Stimulated activated CD8-positive, alpha-beta memory T cell treated with anti-CD3 and anti-CD28 coated beads, Interleukin-7, amount 100 ng/mL, for 24 hours (primary cell): ENCODE data around the gene ZNF587B.
"Not testable (repeated sequence)": the region's sequence is repeated elsewhere in the genome, so short reads cannot be mapped to it uniquely, and the experiment has no call there.

Experiments
- DNase-seq: peaks from one replicate; pipeline ENCODE4 v3.0.0-alpha.2; 2020; ENCODE audit warnings: low read depth

ZNF587B gene

DNA sequence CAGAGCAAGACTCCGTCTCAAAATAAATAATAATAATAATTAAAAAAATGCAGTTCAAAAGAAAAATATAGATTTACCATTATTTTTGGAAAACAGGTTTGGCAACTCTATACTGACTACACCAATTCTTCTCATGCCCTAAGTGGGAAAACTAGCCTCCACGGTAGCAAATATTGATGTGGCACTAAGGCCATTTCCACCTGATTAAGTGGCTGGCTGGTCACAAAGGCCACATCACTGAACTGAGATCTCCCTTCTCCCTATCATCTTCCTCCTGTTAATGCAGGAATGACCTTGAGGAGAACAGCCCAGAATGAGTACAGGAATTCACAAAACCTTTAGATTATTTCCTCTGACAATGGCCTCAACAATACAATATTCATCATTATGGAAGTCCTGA is 40.1 kb downstream of the ZNF587B start:
- DNase-seq, result no peak

DNA sequence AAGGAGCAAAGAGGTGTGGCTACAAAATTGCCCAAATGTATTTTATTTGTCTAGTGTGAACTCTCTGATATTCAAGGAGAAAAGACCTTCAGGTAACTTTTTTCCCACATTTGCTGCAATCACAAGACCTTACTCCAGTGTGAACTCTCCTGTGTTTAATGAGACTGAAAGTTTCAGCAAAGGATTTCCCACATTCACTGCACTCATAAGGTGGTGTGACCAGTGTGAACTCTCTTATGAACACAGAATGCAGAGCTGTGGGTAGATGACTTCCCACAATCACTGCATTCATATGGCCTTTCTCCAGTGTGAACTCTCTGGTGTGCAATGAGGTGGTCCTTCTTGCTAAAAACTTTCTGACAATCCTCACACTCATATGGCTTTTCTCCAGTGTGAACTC is 42.4 kb downstream of the ZNF587B start:
- no peak for DNase-seq

GRCh38 chr19:57873883-57874799 is 44.0 kb downstream of the ZNF587B start:
- DNase-seq, result not testable (repeated sequence)

- no peak for DNase-seq
Measured at GRCh38 chr19:57886046-57886445, 55.9 kb downstream of the ZNF587B start.

GRCh38 chr19:57887195-57887941 is 57.3 kb downstream of the ZNF587B start:
- no peak for DNase-seq

- no peak for DNase-seq
Measured at GRCh38 chr19:57888107-57888559, 58.0 kb downstream of the ZNF587B start.

DNA sequence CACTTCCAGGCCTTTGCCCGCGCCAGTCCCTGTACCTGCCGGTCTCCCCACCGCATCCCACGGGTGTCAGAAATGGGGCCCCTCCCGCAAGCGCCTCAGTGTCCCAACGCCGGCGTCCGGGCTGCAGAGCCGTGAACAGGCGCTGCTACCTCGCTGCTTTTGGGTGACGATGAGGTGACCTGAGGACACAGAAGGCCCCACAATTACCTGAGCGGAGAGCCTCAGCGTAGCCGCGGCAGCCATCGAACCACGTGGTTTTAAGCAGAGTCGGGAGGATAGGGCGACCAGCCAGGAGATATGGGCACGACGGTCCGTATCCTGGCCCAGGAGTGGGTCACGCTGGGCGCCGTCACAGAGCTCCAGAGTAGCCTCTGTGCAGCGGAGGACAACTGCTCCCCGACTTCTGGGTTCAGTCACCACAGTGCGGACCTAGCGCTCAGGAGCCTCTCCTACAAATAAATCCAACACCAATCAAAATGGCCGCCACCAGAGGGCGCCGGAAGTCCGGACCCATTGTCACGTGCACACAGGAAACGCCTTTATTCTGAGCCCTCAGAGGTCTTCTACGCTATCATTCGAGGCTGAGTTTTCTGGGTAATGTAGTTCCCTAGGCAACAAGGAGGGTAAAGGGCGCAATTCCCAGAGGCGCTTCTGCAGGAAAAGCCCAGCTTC is 58.6 kb downstream of the ZNF587B start, which contains the start of gene ZNF814:
ZNF814 (minus strand) TSS at position 478 of the 672 bp plus-strand sequence; CDS start at position 243, 235 bp downstream.
- peak; percentile 66 for DNase-seq

GRCh38 chr19:57890706-57891105 is 60.6 kb downstream of the ZNF587B start:
- not testable (repeated sequence) for DNase-seq
